ENCODE measurements around the gene ERP27. TPM values are rescaled to one million over a fixed set of nuclear protein-coding genes. Genes with fewer than 3 reads are reported as not detected.

Gene ERP27
- total RNA-seq, 1 donor from 2014 or later: not detected

GRCh38 chr12:14956024-14956891, 17.9 kb upstream of the ERP27 start:
- H3K27me3 ChIP-seq: no peaks in the 10 kb centered on the region
- intact Hi-C loops (cut with DNase I): no loop called here
- no peak overlapping the region for H3K4me3 ChIP-seq
- H3K9me3 ChIP-seq: no peaks in the 10 kb centered on the region
- H3K4me1 ChIP-seq: peaks cover 6 to 39% of the 10 kb centered on the region in 2 donors
- H3K36me3 ChIP-seq: no peaks in the 10 kb centered on the region
- peak overlapping the region; percentile 29 to 70 for H3K27ac ChIP-seq
- TF ChIP-seq CTCF (IDR thresholded peaks at IDR 0.05): no peak
- DNase-seq (ENCODE audit: low spot score in 2 of 2): no peak

- no peak for TF ChIP-seq CTCF (IDR thresholded peaks at IDR 0.05)
- peak overlapping the region; percentile 54 to 91 for H3K27ac ChIP-seq
- H3K36me3 ChIP-seq: no peaks in the 10 kb centered on the region
- peaks cover 0 to 45% of the 10 kb centered on the region in 2 donors for H3K4me1 ChIP-seq
- DNase-seq (ENCODE audit: low spot score in 2 of 2): no peak
- H3K27me3 ChIP-seq: no peaks in the 10 kb centered on the region
- no peak overlapping the region for H3K4me3 ChIP-seq
- H3K9me3 ChIP-seq: no peaks in the 10 kb centered on the region
- intact Hi-C loops (cut with DNase I): loop anchor here (5.0 kb wide), 2 partner anchors 38 to 253 kb away; no protein-coding TSS in a partner anchor
Measured at GRCh38 chr12:14954269-14954668, 15.9 kb upstream of the ERP27 start.

- no peak for DNase-seq (ENCODE audit: low spot score in 2 of 2)
- intact Hi-C loops (cut with DNase I): loop anchor here (5.0 kb wide), 2 partner anchors 39 to 254 kb away; no protein-coding TSS in a partner anchor
- peaks cover 0 to 49% of the 10 kb centered on the region in 2 donors for H3K4me1 ChIP-seq
- H3K27me3 ChIP-seq: no peaks in the 10 kb centered on the region
- H3K9me3 ChIP-seq: no peaks in the 10 kb centered on the region
- TF ChIP-seq CTCF (IDR thresholded peaks at IDR 0.05): no peak
- H3K4me3 ChIP-seq: no peak overlapping the region
- H3K36me3 ChIP-seq: no peaks in the 10 kb centered on the region
- H3K27ac ChIP-seq: peak overlapping the region; percentile 54 to 91
Measured at GRCh38 chr12:14953752-14954151, 15.4 kb upstream of the ERP27 start.

GRCh38 chr12:14952299-14952921, 14.1 kb upstream of the ERP27 start:
- Histone ChIP-seq H3K27ac (peak overlapping the region; percentile 91 to 96), H3K36me3 (peaks cover 0 to under 1% of the 10 kb centered on the region in 2 donors), H3K9me3 (no peaks in the 10 kb centered on the region), H3K4me3 (no peak overlapping the region), H3K4me1 (peaks cover 5 to 53% of the 10 kb centered on the region in 2 donors), H3K27me3 (no peaks in the 10 kb centered on the region)
- DNase-seq (ENCODE audit: low spot score in 2 of 2): peak in 1 of 2 donors; percentile 73
- no peak for TF ChIP-seq CTCF (IDR thresholded peaks at IDR 0.05)
- intact Hi-C loops (cut with DNase I): loop anchor here (5.0 kb wide), 2 partner anchors 40 to 255 kb away; no protein-coding TSS in a partner anchor

- intact Hi-C loops (cut with DNase I): loop anchor here (5.0 kb wide), 2 partner anchors 40 to 255 kb away; no protein-coding TSS in a partner anchor
- Histone ChIP-seq H3K4me3 (no peak overlapping the region), H3K36me3 (peaks cover 0 to 6% of the 10 kb centered on the region in 2 donors), H3K4me1 (peaks cover 5 to 55% of the 10 kb centered on the region in 2 donors), H3K27ac (peak overlapping the region; percentile 91 to 96), H3K9me3 (no peaks in the 10 kb centered on the region), H3K27me3 (no peaks in the 10 kb centered on the region)
- no peak for DNase-seq (ENCODE audit: low spot score in 2 of 2)
- TF ChIP-seq CTCF (IDR thresholded peaks at IDR 0.05): no peak
Measured at GRCh38 chr12:14951851-14952250, 13.5 kb upstream of the ERP27 start.

Data from ascending aorta (tissue), 2 donors.